Body of pancreas (tissue), 4 donors: ENCODE results near the gene ELF5. TPM values are rescaled to one million over a fixed set of nuclear protein-coding genes. Genes with fewer than 3 reads are reported as not detected.

Experiments
- ATAC-seq: fragments of 150-250 bp; one replicate; pipeline ENCODE4 v1.9.1; 2016
- DNase-seq, 4 donors: peaks; one replicate each; pipeline ENCODE4 v3.0.0-alpha.2; 2019
- H3K27ac ChIP-seq, 4 donors: fragments of 200-600 bp; sonication (generic); 1 replicate in 3 of 4; 2 replicates in 1 of 4; pipeline versions ENCODE4 v1.5.1 to v1.6.1; 2016 to 2019; ENCODE audit warnings: mild to moderate bottlenecking in 1 of 4, mixed read lengths in 1 of 4, moderate library complexity in 1 of 4
- H3K27me3 ChIP-seq, 2 donors: fragments of 200-600 bp; sonication (generic); one replicate each; pipeline ENCODE4 v1.6.0; 2016; ENCODE audit warnings: mild to moderate bottlenecking in 1 of 2
- H3K36me3 ChIP-seq, 2 donors: fragments of 200-600 bp; sonication (generic); replicated peaks in 1 of 2; 2 replicates each; pipeline ENCODE4 v1.5.1; 2016; ENCODE audit warnings: low read depth in 2 of 2; ENCODE audit not compliant: insufficient read depth in 1 of 2
- H3K4me1 ChIP-seq: fragments of 200-600 bp; sonication (generic); one replicate; pipeline ENCODE4 v1.6.0; 2016
- H3K4me3 ChIP-seq, 2 donors: fragments of 200-600 bp; sonication (generic); 1 replicate in 1 of 2; 2 replicates in 1 of 2; pipeline ENCODE4 v1.5.1; 2016 to 2019
- H3K9me3 ChIP-seq, 3 donors: fragments of 200-600 bp; sonication (generic); 1 replicate in 2 of 3; 2 replicates in 1 of 3; pipeline ENCODE4 v1.5.1; 2016
- CTCF ChIP-seq, 7 experiments: fragments of 450-650 bp in 4 of 7; fragments of 200-600 bp in 3 of 7; sonication (generic) in 3 of 7; IDR thresholded peaks; one replicate each; pipeline ENCODE4 v1.5.1; 2016 to 2019; ENCODE audit warnings: antibody characterized with exemption in 7 of 7
- POLR2A ChIP-seq, 3 donors: fragments of 450-650 bp; IDR thresholded peaks; one replicate each; pipeline ENCODE4 v1.6.1; 2016; ENCODE audit warnings: antibody characterized with exemption in 3 of 3, mild to moderate bottlenecking in 2 of 3
- WGBS, 2 donors: methylation state at CpG; one replicate each; pipeline ENCODE4 v1.1.5; 2017; 5-methylcytosine and 5-hydroxymethylcytosine counted together
- intact Hi-C: fragments of 100-400 bp; cut with DNase I; formaldehyde crosslinking; loops from one replicate; pipeline ENCODE4 v1.15.1; 2023
- total RNA-seq, 2 donors: library from RNA; depleted of rRNA; stranded (reverse); fragments of >200 nt; gene quantifications; one replicate each; pipeline ENCODE4 v1.1.0, GENCODE V29; 2016

Gene ELF5
- total RNA-seq, 2 donors from 2014 or later, result not detected

- Histone ChIP-seq H3K9me3 (no peaks in the 10 kb centered on the region), H3K4me3 (no peak overlapping the region), H3K27me3 (no peaks in the 10 kb centered on the region), H3K4me1 (no peaks in the 10 kb centered on the region), H3K36me3 (no peaks in the 10 kb centered on the region), H3K27ac (no peak overlapping the region)
- ATAC-seq (no peak), DNase-seq (no peak)
- intact Hi-C loops, result no loop called here
- WGBS, 2 donors, result 43 to 60% methylated on average over 8 of the region's 8 CpGs
- TF ChIP-seq CTCF (IDR thresholded peaks at IDR 0.05) (no peak), POLR2A (IDR thresholded peaks at IDR 0.05) (no peak)
These were observed 34.5 kb downstream of the ELF5 start for GRCh38 chr11:34478845-34479663.

GRCh38 chr11:34476849-34477248, 36.7 kb downstream of the ELF5 start:
- no peak overlapping the region for H3K4me3 ChIP-seq
- H3K9me3 ChIP-seq, result no peaks in the 10 kb centered on the region
- H3K27ac ChIP-seq, result no peak overlapping the region
- no peak for ATAC-seq
- TF ChIP-seq CTCF (IDR thresholded peaks at IDR 0.05) (no peak), POLR2A (IDR thresholded peaks at IDR 0.05) (no peak)
- H3K36me3 ChIP-seq, result peaks cover 0 to 5% of the 10 kb centered on the region in 2 donors
- no peak for DNase-seq
- intact Hi-C loops, result no loop called here
- no peaks in the 10 kb centered on the region for H3K27me3 ChIP-seq
- H3K4me1 ChIP-seq, result no peaks in the 10 kb centered on the region
- 85 to 86% methylated on average over 4 of the region's 4 CpGs for WGBS, 2 donors

- peaks cover 0 to 16% of the 10 kb centered on the region in 2 donors for H3K36me3 ChIP-seq
- TF ChIP-seq POLR2A (IDR thresholded peaks at IDR 0.05) (no peak), CTCF (IDR thresholded peaks at IDR 0.05) (no peak)
- DNase-seq (no peak), ATAC-seq (no peak)
- H3K27me3 ChIP-seq, result no peaks in the 10 kb centered on the region
- no peaks in the 10 kb centered on the region for H3K4me1 ChIP-seq
- no peaks in the 10 kb centered on the region for H3K9me3 ChIP-seq
- no peak overlapping the region for H3K27ac ChIP-seq
- intact Hi-C loops, result no loop called here
- WGBS, 2 donors, result 36 to 40% methylated on average over 3 of the region's 3 CpGs
- H3K4me3 ChIP-seq, result no peak overlapping the region
These were observed 37.9 kb downstream of the ELF5 start for GRCh38 chr11:34475656-34476055.

- Histone ChIP-seq H3K36me3 (peaks cover 0 to 30% of the 10 kb centered on the region in 2 donors), H3K4me1 (no peaks in the 10 kb centered on the region), H3K4me3 (no peak overlapping the region), H3K9me3 (no peaks in the 10 kb centered on the region), H3K27ac (no peak overlapping the region), H3K27me3 (no peaks in the 10 kb centered on the region)
- intact Hi-C loops, result no loop called here
- ATAC-seq (no peak), DNase-seq (no peak)
- 91 to 94% methylated on average over 4 of the region's 4 CpGs for WGBS, 2 donors
- TF ChIP-seq POLR2A (IDR thresholded peaks at IDR 0.05), result no peak
- no peak for TF ChIP-seq CTCF (IDR thresholded peaks at IDR 0.05)
These were observed 39.9 kb downstream of the ELF5 start for GRCh38 chr11:34473603-34474169.
